ENCODE measurements around the gene ZC3H18.

GRCh38 chr16:88526906-88527185, 43.4 kb upstream of the ZC3H18 start:
- TF ChIP-seq CTCF (IDR thresholded peaks at IDR 0.05) (no peak), POLR2A (IDR thresholded peaks at IDR 0.05) (no peak)

Data from right lobe of liver (tissue), 4 donors.